HG02642 (cell line): Measurements from ENCODE around the gene NOXA1.
"Not testable (repeated sequence)": the region's sequence is repeated elsewhere in the genome, so short reads cannot be mapped to it uniquely, and the experiment has no call there.

Experiments
- ATAC-seq: cut with Tn5 transposase; IDR thresholded peaks from one replicate; pipeline ENCODE4 v1.9.1; 2021; ENCODE audit warnings: mild to moderate bottlenecking; ENCODE audit not compliant: unreplicated experiment, poor library complexity

The NOXA1 gene

GRCh38 chr9:137436761-137437600 lies 13.8 kb downstream of the NOXA1 start:
- no peak for ATAC-seq

GRCh38 chr9:137437691-137438590 lies 14.7 kb downstream of the NOXA1 start:
- no peak for ATAC-seq

- no peak for ATAC-seq
These were observed 15.5 kb downstream of the NOXA1 start for GRCh38 chr9:137438591-137439157.

GRCh38 chr9:137439158-137439714 lies 16.0 kb downstream of the NOXA1 start:
- no peak for ATAC-seq

DNA sequence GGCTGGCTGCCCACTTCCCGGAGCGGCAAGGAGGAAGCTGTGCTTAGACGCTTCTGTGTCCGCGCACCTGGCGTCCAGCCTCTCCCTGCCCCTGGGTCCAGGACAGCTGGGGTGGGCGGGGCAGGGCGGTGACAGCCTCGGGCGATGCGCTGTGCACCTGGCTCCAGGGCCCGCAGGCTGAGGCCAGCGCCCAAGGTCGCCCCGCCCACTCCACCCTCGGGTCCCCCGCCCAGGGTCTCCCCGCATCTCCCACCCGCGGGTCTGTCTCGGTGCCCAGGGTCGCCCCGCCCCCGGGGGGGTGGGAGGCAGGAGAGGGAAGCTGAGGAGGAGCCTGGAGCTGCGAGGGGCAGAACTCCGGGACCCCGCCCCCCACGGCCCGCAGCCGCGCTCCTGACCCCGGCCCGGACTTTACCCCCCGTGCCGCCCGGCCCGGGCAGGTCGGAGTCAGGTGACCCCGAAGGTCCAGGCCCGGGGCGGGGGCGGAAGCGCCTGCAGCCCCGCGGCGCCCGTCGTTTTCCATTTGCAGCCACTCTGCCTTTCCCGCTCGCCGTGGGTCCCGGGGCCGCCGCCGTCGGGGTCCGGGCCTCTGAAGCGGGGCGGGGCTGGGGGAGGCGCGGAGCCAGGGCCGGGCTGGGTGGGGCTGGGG lies 18.2 kb downstream of the NOXA1 start, which contains the start of gene ENTPD8:
ENTPD8 (minus strand) TSS at position 69 of the 646 bp plus-strand sequence. CDS start 3,072 bp downstream, outside the sequence.
- ATAC-seq = no peak

DNA sequence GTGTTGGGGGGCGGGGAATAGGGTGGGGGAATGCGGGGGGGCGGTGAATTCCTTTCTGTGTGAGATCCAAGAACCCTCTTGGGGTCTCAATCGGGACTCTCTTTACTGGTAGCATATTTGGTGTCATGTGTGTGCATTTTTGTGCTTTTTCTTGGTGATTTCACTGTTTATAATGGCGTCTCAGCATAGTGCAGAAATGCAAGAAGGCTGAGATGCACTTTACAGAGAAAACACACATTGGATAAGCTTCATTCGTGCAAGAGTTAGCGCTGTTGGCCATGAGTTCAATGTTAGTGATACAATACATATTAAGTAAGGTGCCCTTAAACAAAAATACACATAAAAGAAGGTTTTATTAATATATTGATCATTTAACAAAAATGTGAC lies 18.7 kb downstream of the NOXA1 start:
- no peak for ATAC-seq

- ATAC-seq = no peak
These were observed 21.1 kb downstream of the NOXA1 start for GRCh38 chr9:137444106-137444790.

DNA sequence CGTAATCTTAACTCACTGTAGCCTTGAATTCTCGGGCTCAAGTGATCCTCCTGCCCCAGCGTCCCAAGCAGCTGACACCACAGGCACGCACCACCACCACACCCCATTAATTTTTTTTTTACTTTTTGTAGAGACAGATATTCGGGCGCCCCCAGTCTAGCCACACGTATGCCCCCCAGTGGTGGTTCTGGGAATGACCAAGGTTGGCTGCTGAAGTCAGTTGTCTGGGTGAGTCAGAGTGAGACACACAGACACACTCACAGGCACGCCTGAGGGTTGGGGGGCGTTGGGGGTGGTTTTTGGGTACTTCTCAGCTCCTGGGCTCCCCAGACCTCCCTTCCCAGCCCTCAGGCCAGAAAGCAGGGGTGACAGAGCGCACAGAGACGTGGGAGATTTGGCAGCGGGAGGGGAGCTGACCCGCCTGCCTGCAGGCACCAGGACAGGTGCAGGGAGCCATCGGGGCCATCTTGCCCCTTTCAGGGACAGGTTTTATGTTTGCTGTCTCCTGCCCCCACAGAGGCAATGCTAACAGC lies 22.1 kb downstream of the NOXA1 start:
- peak; percentile 48 for ATAC-seq

GRCh38 chr9:137445930-137446431 lies 22.8 kb downstream of the NOXA1 start:
- ATAC-seq = peak; percentile 8

DNA sequence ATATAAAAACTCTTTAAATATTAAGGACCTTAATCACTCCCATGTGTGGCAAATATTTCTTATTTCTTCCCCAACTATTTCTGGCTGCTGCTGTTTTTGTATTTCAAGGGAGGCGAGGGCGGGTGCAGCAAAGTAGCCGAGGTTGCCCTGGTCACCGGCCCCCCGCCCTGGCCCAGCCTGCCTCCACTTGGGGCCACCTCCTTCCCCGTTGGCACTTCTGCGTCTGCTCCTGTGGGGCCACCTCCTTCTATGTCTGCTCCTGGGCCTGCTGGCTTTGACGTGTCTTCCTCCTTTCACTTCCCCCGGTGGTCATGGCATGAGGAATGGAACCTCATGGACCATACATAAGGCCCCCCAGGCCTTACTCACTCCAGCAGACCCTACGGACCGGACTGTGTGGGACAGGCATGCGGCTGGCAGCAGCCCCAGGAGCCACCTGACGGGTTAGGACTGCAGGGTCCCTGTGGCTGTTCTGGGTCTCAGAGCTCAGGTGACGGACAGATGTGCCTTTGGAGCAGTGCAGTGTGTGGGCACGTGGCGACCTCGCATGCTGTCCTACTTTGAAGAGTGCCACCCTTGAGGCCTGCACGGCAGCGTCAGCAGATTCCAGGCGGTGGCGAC lies 23.8 kb downstream of the NOXA1 start:
- ATAC-seq = no peak

DNA sequence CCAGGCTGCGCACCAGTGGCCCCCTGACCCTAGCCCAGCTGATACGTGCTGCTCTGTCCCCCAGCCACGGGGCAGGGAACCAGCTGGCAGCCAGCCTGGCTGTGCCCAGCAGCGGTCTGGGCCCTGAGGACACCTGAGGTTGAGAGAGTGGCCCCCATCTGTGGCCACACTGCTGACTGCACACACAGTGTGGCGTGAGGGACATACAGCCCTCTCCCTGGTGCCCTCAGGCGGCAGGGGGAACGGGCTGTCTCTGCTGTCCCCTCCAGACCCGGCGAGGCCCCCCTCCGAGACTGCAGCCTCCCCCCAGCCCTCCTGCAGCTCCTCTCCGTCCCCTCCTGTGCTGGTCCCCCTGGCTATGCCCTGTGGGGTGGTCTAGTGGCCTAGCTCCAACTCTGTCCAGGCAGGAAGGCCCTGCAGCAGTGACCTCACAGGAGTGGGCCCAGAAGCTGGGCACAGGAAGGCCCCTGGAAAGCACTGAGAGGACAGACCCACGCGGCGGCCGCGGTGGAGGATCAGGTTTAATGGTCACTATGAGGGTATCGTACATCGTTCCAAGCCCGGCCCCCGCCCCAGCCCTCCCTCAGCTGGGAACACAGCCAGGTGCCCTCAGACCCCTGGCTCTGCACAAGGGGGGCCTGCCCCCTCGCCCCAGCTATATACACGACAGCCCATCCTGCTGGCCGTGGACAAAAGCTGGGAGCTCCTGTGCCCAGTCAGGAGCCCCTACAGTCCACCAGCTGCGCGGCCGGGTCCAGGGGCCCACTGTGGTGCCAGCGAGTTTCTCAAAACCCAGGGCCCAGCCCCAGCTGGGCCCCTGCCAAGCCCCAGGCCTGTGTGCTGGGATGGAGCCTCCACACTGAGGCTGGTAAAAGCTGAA lies 24.8 kb downstream of the NOXA1 start:
- ATAC-seq = no peak

GRCh38 chr9:137448602-137448962 lies 25.4 kb downstream of the NOXA1 start:
- no peak for ATAC-seq

DNA sequence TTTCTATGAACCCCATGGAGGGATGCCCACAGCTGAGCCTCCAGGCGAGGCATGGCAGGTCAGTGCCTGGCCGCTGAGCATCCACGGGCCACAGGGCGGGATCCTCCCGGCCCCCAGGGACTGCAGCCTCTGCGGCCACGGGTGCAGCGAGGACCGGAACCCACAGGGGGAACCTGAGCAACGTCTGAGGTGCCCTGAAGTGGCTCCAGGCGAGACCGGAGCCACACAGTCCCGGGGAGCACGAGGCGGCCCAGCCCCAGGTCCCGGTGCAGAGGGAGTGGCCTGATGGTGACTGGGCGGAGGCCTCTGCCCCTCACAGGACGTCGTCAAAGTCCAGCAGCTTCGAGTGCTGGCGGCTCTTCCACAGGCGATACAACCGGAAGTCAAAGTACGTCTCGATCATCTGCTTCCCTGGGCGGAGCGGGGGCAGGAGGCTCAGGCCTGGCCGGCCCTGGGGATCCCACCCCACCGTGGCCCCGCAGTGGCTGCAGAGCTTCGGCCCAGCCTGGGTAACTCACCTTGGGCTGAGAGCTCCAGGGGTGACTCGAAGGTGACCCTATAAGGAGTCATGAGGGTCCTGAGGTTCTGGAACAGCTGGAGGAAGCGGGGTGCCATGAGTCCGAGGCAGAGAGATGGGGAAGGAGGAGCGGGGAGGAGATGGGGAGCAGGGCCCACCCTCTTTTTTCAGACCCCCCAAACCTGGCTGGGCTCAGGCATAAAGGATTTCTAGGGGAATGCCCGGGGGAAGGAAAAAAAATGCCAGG lies 26.1 kb downstream of the NOXA1 start:
- no peak for ATAC-seq

GRCh38 chr9:137449931-137450538 lies 26.8 kb downstream of the NOXA1 start:
- ATAC-seq = no peak

DNA sequence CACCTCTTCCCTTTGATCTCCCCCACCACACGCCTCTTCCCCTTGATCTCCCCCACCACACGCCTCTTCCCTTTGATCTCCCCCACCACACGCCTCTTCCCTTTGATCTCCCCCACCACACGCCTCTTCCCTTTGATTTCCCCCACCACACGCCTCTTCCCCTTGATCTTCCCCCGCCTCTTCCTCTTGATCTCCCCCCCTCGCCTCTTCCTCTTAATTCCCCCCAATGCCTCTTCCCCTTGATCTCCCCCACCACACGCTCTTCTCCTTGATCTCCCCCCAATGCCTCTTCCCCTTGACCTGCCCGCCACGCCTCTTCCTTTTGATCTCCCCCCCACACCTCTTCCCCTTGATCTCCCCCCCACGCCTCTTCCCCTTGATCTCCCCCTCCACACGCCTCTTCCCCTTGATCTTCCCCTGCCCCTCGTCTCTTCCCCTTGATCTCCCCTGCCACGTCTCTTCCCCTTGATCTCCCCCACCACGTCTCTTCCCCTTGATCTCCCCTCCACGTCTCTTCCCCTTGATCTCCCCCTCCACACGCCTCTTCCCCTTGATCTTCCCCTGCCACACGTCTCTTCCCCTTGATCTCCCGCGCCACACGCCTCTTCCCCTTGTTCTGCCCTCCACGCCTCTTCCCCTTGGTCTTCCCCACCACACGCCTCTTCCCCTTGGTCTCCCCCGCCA lies 27.5 kb downstream of the NOXA1 start:
- not testable (repeated sequence) for ATAC-seq
